ENCODE data around the gene PLD1. TPM values are rescaled to one million over a fixed set of nuclear protein-coding genes. Genes with fewer than 3 reads are reported as not detected.

Gene PLD1
- total RNA-seq, 1 donor from 2014 or later = 1.0 TPM

DNA sequence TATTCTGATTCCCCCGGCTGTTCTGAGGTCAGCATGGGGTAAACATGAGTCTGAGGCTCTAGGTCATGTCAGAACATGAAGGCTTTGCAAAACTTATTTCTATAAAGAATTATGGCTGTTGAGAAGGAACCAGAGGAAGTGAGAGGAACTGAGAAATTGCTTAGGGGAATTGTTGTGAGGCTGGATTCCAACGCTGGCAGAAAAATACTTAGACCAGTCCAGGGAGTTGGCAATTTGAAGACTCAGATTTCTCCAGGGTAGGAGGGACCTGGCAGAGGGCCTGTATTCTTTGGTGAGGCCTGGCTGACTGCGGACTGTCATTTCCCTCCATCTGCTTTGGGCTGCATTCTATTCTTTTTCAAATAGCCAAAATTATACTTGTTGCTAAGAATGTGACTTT lies 155.5 kb downstream of the PLD1 start:
- Mint-ChIP-seq H3K27me3 (ENCODE audit: low read depth) (peaks cover 8% of the 10 kb centered on the region), H3K4me3 (ENCODE audit: low read depth) (no peak overlapping the region), H3K9me3 (no peaks in the 10 kb centered on the region), H3K27ac (no peak overlapping the region), H3K36me3 (ENCODE audit: low read depth) (no peaks in the 10 kb centered on the region), H3K4me1 (ENCODE audit: low read depth) (no peaks in the 10 kb centered on the region)
- intact Hi-C loops (cut with micrococcal nuclease) = no loop called here
- DNase-seq (ENCODE audit: low spot score) = no peak

DNA sequence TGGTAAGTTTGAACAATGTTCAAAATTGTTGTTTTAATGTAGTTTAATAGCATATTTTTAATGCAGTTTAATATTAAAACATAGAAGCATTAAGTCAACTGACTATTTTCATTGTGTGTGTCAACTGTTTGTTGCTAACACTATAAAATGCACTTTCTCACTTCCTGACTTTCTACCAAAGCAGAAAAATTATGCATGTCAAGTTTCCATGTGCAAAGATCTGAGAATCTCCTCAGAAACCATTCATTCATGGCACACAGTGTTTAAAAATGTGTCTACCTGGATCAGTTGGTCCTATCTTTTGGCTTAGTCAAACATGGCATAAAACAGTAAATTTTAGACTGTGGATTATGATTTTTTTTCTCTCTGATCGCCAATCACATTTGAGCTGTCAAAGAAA lies 156.0 kb downstream of the PLD1 start:
- no peak for DNase-seq (ENCODE audit: low spot score)
- no peaks in the 10 kb centered on the region for H3K4me1 Mint-ChIP-seq (ENCODE audit: low read depth)
- peaks cover 7% of the 10 kb centered on the region for H3K27me3 Mint-ChIP-seq (ENCODE audit: low read depth)
- intact Hi-C loops (cut with micrococcal nuclease) = no loop called here
- no peaks in the 10 kb centered on the region for H3K36me3 Mint-ChIP-seq (ENCODE audit: low read depth)
- no peak overlapping the region for H3K4me3 Mint-ChIP-seq (ENCODE audit: low read depth)
- no peaks in the 10 kb centered on the region for H3K9me3 Mint-ChIP-seq
- no peak overlapping the region for H3K27ac Mint-ChIP-seq

DNA sequence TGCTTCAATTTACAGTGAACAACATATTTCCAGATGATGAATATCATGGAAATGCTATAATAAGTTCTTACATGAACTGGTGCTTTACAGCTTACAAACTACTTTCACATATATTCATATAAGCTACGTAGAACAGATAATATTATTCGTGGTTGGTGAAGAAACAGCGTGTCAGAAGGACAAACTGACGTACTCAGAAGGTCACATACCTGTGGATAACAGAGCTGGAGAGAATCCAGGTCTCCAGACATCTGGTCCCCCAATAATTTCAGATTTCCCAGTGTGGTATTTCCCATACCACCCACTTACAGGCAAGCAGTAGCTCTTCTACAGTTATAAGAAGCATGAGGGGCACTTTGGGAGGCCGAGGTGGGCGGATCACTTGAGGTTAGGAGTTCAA lies 156.6 kb downstream of the PLD1 start:
- Mint-ChIP-seq H3K4me3 (ENCODE audit: low read depth) (no peak overlapping the region), H3K27me3 (ENCODE audit: low read depth) (peaks cover 6% of the 10 kb centered on the region), H3K4me1 (ENCODE audit: low read depth) (no peaks in the 10 kb centered on the region), H3K9me3 (no peaks in the 10 kb centered on the region), H3K27ac (no peak overlapping the region), H3K36me3 (ENCODE audit: low read depth) (no peaks in the 10 kb centered on the region)
- no peak for DNase-seq (ENCODE audit: low spot score)
- intact Hi-C loops (cut with micrococcal nuclease) = no loop called here

DNA sequence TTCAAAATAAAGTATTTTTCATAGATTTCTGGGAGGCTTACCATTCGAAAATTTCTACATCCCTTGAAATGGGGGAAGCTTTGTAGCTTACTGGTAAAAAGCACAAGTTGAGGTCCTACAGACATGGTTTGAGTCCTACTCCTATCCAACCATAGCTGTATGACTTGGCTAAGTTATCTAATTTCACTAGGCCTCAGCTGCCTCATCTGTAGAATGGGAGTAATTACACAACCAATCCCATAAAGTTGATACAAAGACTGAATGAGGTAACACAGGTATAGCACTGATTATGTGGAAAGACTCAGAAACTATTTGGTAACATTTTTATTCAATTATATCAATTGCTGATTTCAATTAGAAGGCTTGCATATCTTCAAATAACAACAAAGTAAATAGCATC lies 157.4 kb downstream of the PLD1 start:
- Mint-ChIP-seq H3K27me3 (ENCODE audit: low read depth) (no peaks in the 10 kb centered on the region), H3K27ac (no peak overlapping the region), H3K9me3 (no peaks in the 10 kb centered on the region), H3K4me1 (ENCODE audit: low read depth) (no peaks in the 10 kb centered on the region), H3K36me3 (ENCODE audit: low read depth) (no peaks in the 10 kb centered on the region), H3K4me3 (ENCODE audit: low read depth) (no peak overlapping the region)
- DNase-seq (ENCODE audit: low spot score) = no peak
- intact Hi-C loops (cut with micrococcal nuclease) = no loop called here

DNA sequence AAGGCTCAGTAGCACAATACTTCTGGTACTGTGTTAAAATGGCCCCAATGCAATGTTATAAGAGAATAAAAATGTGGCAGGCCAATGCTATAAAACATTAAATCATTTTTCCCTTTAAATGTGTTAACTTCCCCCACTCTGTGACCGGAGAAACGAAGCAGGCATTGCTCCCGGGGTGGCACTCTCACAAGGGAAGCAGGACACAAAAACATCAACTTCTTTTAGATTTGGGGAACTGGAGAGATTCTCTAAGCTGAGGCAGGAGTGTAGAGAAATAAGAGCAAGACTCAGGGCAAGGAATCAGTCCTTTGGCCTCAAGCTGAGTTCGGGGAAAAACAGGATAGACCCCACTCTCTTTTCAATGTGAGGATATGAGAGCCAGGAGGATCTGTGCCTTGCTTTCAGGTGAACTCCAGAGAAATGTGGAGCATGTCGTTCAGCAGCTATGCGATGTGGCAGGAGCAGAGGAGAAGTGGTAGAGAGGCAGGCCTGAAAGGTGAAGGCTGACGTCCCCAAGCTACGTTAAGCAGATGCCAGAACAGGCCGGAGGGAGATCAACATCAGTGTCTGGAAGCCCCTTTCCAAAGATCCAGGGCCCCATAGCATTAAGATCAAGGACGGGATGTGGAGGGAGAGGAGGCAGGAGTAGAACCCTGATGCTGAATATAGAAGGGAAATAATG lies 160.2 kb downstream of the PLD1 start:
- H3K36me3 Mint-ChIP-seq (ENCODE audit: low read depth) = no peaks in the 10 kb centered on the region
- H3K4me1 Mint-ChIP-seq (ENCODE audit: low read depth) = no peaks in the 10 kb centered on the region
- H3K27ac Mint-ChIP-seq = no peak overlapping the region
- no peaks in the 10 kb centered on the region for H3K27me3 Mint-ChIP-seq (ENCODE audit: low read depth)
- intact Hi-C loops (cut with micrococcal nuclease) = loop anchor here (5.0 to 10.0 kb wide), 2 partner anchors 685 to 688 kb away; no protein-coding TSS in a partner anchor
- H3K4me3 Mint-ChIP-seq (ENCODE audit: low read depth) = no peak overlapping the region
- no peak for DNase-seq (ENCODE audit: low spot score)
- H3K9me3 Mint-ChIP-seq = no peaks in the 10 kb centered on the region

DNA sequence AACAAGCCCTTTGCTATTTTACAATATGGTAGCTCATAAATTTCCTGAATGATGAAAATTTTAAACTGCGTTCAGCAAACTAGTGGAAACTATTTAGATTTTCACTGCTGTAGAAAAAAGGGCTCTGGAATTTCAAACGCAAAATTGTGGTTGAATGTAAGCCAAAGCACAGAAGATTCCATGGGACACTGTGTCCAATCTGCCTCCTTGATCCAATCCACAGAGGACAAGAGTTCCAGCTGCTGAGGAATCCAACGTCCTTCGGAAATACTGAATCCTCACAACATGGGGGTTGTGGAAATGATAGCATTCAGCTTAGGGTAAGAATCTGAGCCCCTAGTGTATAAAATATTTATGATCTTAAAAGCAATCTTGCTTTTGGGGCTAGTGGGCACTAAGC lies 161.0 kb downstream of the PLD1 start:
- Mint-ChIP-seq H3K27ac (no peak overlapping the region), H3K36me3 (ENCODE audit: low read depth) (no peaks in the 10 kb centered on the region), H3K27me3 (ENCODE audit: low read depth) (no peaks in the 10 kb centered on the region), H3K4me1 (ENCODE audit: low read depth) (no peaks in the 10 kb centered on the region), H3K4me3 (ENCODE audit: low read depth) (no peak overlapping the region), H3K9me3 (no peaks in the 10 kb centered on the region)
- intact Hi-C loops (cut with micrococcal nuclease) = loop anchor here (5.0 to 10.0 kb wide), 2 partner anchors 686 to 687 kb away; no protein-coding TSS in a partner anchor
- no peak for DNase-seq (ENCODE audit: low spot score)

DNA sequence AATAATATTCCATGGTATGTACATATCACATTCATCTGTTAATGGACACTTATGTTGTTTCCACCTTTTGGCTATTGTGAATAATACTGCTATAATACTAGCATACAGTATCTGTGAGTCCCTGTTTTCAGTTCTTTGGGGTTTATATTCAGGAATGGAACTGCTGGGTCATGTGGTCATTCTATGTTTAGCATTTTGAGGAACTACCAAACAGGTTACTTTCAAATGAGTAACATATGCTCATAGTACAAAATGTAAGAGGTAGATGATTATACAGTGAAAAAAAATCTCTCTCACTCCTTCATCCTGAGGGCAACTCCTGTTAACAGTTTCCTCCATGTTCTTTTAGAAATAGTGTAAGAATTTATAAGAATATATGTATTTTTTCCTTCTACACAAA lies 162.2 kb downstream of the PLD1 start:
- H3K36me3 Mint-ChIP-seq (ENCODE audit: low read depth) = no peaks in the 10 kb centered on the region
- H3K9me3 Mint-ChIP-seq = no peaks in the 10 kb centered on the region
- H3K4me1 Mint-ChIP-seq (ENCODE audit: low read depth) = no peaks in the 10 kb centered on the region
- H3K27me3 Mint-ChIP-seq (ENCODE audit: low read depth) = no peaks in the 10 kb centered on the region
- DNase-seq (ENCODE audit: low spot score) = no peak
- H3K4me3 Mint-ChIP-seq (ENCODE audit: low read depth) = no peak overlapping the region
- no peak overlapping the region for H3K27ac Mint-ChIP-seq
- intact Hi-C loops (cut with micrococcal nuclease) = loop anchor here (5.0 to 10.0 kb wide), 2 partner anchors 686 to 687 kb away; no protein-coding TSS in a partner anchor

DNA sequence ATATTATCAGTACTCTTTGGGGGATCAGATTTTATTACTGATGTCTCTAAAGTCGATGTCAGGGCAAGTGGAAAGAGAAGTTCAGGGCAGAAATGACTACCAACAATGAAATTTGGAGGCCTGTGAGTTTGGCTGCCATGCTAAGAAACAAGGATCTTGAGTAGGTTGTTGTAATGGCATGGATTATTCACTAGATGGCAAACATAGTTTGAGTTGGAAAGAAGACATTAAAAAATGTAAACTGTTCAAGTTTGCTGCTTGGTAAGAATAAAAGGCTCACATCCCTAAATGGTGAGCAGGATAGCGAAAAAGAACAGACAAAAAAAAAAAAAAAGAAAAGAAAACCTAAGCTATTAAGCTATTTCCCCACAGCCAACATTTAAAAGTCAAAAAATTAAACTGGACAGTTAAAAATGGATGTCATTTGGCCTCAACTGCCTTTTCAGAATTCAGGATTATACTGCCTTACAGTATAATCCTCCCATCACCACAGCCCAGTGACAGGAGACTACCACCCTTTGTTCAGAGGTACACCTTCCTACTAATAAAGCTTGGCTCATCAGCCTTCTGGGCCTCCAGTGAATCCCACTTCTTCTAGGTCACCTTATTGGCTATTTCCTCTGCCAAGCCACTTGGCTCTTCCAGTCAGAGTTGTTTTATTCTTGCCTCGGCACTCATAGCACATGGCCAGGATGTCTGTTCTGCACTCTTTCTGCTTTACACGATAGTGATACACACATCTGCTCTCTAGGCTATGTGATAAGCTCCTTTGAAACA lies 163.7 kb downstream of the PLD1 start:
- Mint-ChIP-seq H3K27me3 (ENCODE audit: low read depth) (peaks cover 3% of the 10 kb centered on the region), H3K9me3 (no peaks in the 10 kb centered on the region), H3K4me1 (ENCODE audit: low read depth) (no peaks in the 10 kb centered on the region), H3K27ac (no peak overlapping the region), H3K4me3 (ENCODE audit: low read depth) (no peak overlapping the region), H3K36me3 (ENCODE audit: low read depth) (no peaks in the 10 kb centered on the region)
- DNase-seq (ENCODE audit: low spot score) = no peak
- intact Hi-C loops (cut with micrococcal nuclease) = loop anchor here (1.0 to 10.0 kb wide), 4 partner anchors 127 to 688 kb away; no protein-coding TSS in a partner anchor

DNA sequence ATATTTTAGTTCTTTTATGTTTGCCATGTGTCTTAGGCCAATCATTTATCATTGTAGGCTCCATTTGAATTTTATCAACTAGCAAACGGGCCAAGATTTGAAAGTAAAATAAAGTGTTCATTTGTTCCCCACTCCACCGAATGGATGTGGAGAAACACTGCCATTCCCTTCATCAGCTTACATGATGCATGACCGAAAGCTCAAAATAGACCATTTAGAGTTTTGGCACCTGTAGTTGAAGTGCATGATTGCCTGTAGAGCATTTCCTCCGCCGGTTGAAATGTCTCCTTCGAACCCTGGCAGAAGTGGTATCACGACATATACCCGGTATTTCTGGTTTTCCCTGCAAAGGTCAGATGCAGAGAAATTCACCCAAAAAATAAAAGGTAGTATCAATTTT lies 165.6 kb downstream of the PLD1 start:
- no peak for DNase-seq (ENCODE audit: low spot score)
- Mint-ChIP-seq H3K4me3 (ENCODE audit: low read depth) (no peak overlapping the region), H3K4me1 (ENCODE audit: low read depth) (no peaks in the 10 kb centered on the region), H3K36me3 (ENCODE audit: low read depth) (no peaks in the 10 kb centered on the region), H3K27me3 (ENCODE audit: low read depth) (peaks cover 7% of the 10 kb centered on the region), H3K27ac (no peak overlapping the region), H3K9me3 (no peaks in the 10 kb centered on the region)
- intact Hi-C loops (cut with micrococcal nuclease) = loop anchor here (5.0 to 10.0 kb wide), 2 partner anchors 682 to 690 kb away; no protein-coding TSS in a partner anchor

DNA sequence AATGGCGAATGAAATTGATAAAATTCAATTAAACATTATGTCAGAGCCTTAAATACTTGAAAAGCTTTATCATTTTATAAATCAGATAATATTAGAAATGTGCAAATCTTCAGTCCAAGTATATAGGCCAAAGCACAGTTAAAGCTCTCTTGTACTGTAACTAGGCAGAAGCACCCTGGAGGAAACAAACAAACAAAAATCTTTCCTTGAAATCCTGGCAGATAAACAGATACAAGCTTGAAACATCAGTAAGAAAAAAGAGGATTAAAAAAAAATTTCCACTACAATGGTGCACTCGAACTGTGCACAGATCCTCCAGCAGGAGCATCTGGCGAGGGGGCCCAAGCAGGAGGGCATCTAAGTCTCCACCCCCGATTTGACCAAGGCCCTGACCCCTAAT lies 166.6 kb downstream of the PLD1 start:
- Mint-ChIP-seq H3K27ac (no peak overlapping the region), H3K4me1 (ENCODE audit: low read depth) (no peaks in the 10 kb centered on the region), H3K4me3 (ENCODE audit: low read depth) (no peak overlapping the region), H3K36me3 (ENCODE audit: low read depth) (no peaks in the 10 kb centered on the region), H3K9me3 (no peaks in the 10 kb centered on the region), H3K27me3 (ENCODE audit: low read depth) (peaks cover 7% of the 10 kb centered on the region)
- no peak for DNase-seq (ENCODE audit: low spot score)
- intact Hi-C loops (cut with micrococcal nuclease) = loop anchor here (10.0 kb wide), 1 partner anchor 691 kb away; no protein-coding TSS in a partner anchor

DNA sequence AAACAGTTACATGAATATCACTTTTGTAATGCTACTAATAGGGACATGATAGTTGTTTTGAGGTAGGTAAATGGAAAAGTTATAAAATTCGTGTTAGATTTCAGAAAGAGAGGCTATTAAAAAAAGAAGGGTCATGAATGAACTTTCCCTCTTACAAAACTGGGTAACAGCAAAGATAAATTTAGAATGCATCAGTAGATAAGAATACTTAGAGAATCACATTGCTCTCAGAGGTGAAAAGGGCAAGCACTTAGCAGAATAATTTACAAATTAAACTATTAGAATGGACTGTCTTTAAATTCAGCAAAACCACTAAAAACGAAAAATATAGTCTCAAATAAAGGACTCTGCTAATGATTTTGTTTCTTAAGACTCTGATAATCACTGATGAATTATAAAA lies 167.2 kb downstream of the PLD1 start:
- H3K9me3 Mint-ChIP-seq = no peaks in the 10 kb centered on the region
- H3K27ac Mint-ChIP-seq = no peak overlapping the region
- H3K4me3 Mint-ChIP-seq (ENCODE audit: low read depth) = no peak overlapping the region
- intact Hi-C loops (cut with micrococcal nuclease) = loop anchor here (10.0 kb wide), 1 partner anchor 692 kb away; no protein-coding TSS in a partner anchor
- H3K36me3 Mint-ChIP-seq (ENCODE audit: low read depth) = no peaks in the 10 kb centered on the region
- DNase-seq (ENCODE audit: low spot score) = no peak
- H3K4me1 Mint-ChIP-seq (ENCODE audit: low read depth) = no peaks in the 10 kb centered on the region
- peaks cover 7% of the 10 kb centered on the region for H3K27me3 Mint-ChIP-seq (ENCODE audit: low read depth)

DNA sequence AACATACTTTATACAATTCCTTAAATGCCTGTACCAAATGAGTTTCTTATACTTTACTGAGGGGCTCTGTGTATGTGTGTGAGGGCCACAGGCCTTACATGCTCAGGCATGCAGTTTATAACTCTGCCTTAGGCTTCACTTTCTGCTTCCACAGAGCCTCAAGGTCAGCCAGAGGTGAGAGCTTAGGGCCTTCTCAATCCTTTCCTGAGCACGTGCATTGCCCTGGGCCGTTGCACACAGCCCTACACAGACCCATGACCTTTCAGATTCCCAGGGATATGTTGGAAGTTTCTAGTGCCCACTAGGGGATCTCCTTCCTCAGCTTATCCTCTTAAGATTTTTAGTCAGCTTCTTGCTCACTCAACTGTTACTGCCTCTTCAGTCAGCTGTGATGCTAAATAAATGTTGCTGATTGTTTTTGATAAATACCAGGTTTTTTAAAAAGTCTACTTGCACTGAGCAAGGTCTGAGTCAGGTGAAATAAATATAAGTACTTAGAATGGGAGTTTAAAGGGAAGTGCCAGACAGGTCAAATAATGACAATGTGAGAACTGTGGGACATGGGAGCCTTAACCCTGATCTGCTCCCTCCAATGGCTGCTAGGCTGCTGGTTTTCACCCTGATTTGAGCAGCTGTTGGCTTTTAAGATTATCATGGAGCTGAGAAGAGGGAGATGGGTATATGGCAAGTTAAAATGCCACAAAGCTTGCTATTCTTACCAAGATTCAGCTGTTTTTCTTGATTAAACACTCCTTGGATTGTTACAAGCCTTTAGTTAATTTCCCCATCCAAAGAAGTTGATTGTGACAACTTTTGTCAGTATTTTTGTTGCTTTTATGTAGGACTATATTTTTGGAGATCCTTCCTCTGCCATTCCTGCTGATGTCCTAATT lies 169.5 kb downstream of the PLD1 start:
- intact Hi-C loops (cut with micrococcal nuclease) = loop anchor here (10.0 kb wide), 1 partner anchor 694 kb away; no protein-coding TSS in a partner anchor
- Mint-ChIP-seq H3K9me3 (no peaks in the 10 kb centered on the region), H3K27me3 (ENCODE audit: low read depth) (peaks cover 7% of the 10 kb centered on the region), H3K4me3 (ENCODE audit: low read depth) (no peak overlapping the region), H3K36me3 (ENCODE audit: low read depth) (no peaks in the 10 kb centered on the region), H3K4me1 (ENCODE audit: low read depth) (no peaks in the 10 kb centered on the region), H3K27ac (no peak overlapping the region)
- no peak for DNase-seq (ENCODE audit: low spot score)

Data from activated T-helper 2 cell treated with anti-CD3 and anti-CD28 coated beads, Interferon-gamma antibody, Interleukin-2, Interleukin-4, amounts not matched to agents 10 μg/mL and 5 μg/mL and 100 μg/mL, durations not matched to agents 14 hours and 24 hours and 36 hours (primary cell).